Body of pancreas (tissue), 4 donors: Measurements from ENCODE around the gene UGP2.

Experiments used
- POLR2A ChIP-seq, 3 donors: fragments of 450-650 bp; IDR thresholded peaks; one replicate each; pipeline ENCODE4 v1.6.1; 2016; ENCODE audit warnings: antibody characterized with exemption in 3 of 3, mild to moderate bottlenecking in 2 of 3
- TF ChIP-seq, protein P1 (sequence below), 7 experiments: fragments of 450-650 bp in 4 of 7; fragments of 200-600 bp in 3 of 7; sonication (generic) in 3 of 7; IDR thresholded peaks; one replicate each; pipeline ENCODE4 v1.5.1; 2016 to 2019; ENCODE audit warnings: antibody characterized with exemption in 7 of 7

DNA sequence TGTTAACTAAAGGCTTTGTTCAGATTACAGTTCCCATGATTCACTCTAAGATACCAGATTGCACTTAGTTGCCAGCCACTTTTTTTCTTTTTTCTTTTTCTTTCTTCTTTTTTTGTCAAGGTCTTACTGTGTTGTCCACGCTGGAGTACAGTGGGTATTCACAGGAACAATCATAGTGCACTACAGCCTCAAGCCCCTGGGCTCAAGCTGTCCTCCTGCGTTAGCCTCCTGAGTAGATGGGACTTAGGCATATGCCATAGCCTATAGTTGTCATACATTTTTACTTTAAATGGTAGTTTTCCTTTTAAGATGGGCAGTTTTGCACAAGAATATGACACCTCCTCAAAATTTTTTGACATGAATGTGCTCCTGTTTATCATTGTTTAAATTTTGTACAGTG lies 2.1 kb downstream of the UGP2 start:
- TF ChIP-seq, protein P1, sequence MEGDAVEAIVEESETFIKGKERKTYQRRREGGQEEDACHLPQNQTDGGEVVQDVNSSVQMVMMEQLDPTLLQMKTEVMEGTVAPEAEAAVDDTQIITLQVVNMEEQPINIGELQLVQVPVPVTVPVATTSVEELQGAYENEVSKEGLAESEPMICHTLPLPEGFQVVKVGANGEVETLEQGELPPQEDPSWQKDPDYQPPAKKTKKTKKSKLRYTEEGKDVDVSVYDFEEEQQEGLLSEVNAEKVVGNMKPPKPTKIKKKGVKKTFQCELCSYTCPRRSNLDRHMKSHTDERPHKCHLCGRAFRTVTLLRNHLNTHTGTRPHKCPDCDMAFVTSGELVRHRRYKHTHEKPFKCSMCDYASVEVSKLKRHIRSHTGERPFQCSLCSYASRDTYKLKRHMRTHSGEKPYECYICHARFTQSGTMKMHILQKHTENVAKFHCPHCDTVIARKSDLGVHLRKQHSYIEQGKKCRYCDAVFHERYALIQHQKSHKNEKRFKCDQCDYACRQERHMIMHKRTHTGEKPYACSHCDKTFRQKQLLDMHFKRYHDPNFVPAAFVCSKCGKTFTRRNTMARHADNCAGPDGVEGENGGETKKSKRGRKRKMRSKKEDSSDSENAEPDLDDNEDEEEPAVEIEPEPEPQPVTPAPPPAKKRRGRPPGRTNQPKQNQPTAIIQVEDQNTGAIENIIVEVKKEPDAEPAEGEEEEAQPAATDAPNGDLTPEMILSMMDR (IDR thresholded peaks at IDR 0.05), result no peak
- TF ChIP-seq POLR2A (IDR thresholded peaks at IDR 0.05), result no peak
